ENCODE data around the gene SNCA. TPM values are rescaled to one million over a fixed set of nuclear protein-coding genes. Genes with fewer than 3 reads are reported as not detected.

Gene SNCA
- total RNA-seq, 1 donor from 2014 or later: not detected

- intact Hi-C loops (cut with DNase I): no loop called here
- H3K27ac ChIP-seq: no peak overlapping the region
- no peaks in the 10 kb centered on the region for H3K27me3 ChIP-seq
- no peaks in the 10 kb centered on the region for H3K9me3 ChIP-seq
- no peaks in the 10 kb centered on the region for H3K36me3 ChIP-seq
- H3K4me1 ChIP-seq: no peaks in the 10 kb centered on the region
- no peak for TF ChIP-seq CTCF (IDR thresholded peaks at IDR 0.05)
- no peak overlapping the region for H3K4me3 ChIP-seq
- no peak for DNase-seq (ENCODE audit: low spot score in 2 of 2)
Measured at GRCh38 chr4:89814362-89814761, 22.6 kb downstream of the SNCA start.

DNA sequence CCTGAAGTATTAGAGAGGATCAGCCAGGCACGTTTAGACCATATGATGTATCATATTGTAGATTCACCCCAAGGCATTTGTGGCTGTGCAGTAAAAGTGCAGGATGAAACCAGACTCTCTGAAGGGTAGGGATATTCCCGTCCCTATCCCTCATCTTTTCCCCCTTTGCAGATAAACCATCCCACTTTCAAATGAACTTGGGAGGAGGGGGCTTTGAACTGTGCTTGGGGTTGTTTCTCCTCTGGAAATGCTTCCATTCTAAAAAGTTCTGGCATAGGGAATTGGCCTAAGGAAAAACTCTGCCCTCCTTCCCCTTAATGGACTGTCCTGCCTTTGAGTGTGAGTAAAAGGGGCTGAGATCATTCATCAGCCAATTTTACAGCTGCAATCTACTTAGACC lies 23.8 kb downstream of the SNCA start:
- DNase-seq (ENCODE audit: low spot score in 2 of 2): no peak
- no peak for TF ChIP-seq CTCF (IDR thresholded peaks at IDR 0.05)
- Histone ChIP-seq H3K4me3 (no peak overlapping the region), H3K27ac (no peak overlapping the region), H3K4me1 (no peaks in the 10 kb centered on the region), H3K36me3 (no peaks in the 10 kb centered on the region), H3K9me3 (no peaks in the 10 kb centered on the region), H3K27me3 (no peaks in the 10 kb centered on the region)
- intact Hi-C loops (cut with DNase I): no loop called here

DNA sequence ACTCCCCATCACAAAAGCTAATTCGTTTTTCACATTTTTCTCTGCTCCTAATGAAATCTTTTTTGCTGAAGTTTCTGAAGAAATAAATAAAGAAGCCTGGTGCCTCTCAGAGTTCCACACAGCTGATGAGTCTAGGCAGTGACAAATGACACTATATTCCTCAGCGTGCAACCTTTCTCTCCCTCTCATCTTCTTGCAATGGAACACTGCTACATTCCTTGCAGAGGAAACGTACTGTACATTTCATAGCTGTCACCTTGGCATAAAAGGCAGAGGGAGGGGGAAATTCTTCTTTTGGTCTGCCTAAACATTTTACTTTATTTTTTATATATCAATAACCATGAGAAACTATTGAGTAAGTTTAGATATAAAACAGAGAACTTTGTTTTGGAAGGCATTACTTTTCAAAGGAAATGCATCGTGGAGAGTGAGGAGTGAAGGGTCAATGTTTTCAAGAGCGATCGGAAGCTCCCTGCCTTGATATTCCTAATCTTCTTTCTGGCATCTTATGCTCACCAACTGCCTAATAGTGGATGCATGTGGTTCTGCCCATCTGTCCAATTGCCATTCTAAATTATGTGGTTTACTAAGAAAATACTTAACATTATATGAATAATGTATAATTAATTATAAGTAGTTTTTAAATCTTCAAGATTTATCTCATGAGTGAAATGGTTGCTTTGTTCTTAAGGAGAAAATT lies 29.4 kb downstream of the SNCA start:
- intact Hi-C loops (cut with DNase I): no loop called here
- H3K27ac ChIP-seq: no peak overlapping the region
- no peak for TF ChIP-seq CTCF (IDR thresholded peaks at IDR 0.05)

GRCh38 chr4:89805297-89805696 lies 31.7 kb downstream of the SNCA start:
- H3K9me3 ChIP-seq: no peaks in the 10 kb centered on the region
- H3K36me3 ChIP-seq: no peaks in the 10 kb centered on the region
- intact Hi-C loops (cut with DNase I): no loop called here
- H3K4me1 ChIP-seq: no peaks in the 10 kb centered on the region
- no peaks in the 10 kb centered on the region for H3K27me3 ChIP-seq
- no peak overlapping the region for H3K4me3 ChIP-seq
- H3K27ac ChIP-seq: no peak overlapping the region
- DNase-seq (ENCODE audit: low spot score in 2 of 2): no peak
- TF ChIP-seq CTCF (IDR thresholded peaks at IDR 0.05): no peak

More for the DNA sequence above, 29.4 kb downstream of the SNCA start:
- no peak for DNase-seq (ENCODE audit: low spot score in 2 of 2)
- Histone ChIP-seq H3K27me3 (no peaks in the 10 kb centered on the region), H3K4me1 (no peaks in the 10 kb centered on the region), H3K9me3 (no peaks in the 10 kb centered on the region), H3K36me3 (no peaks in the 10 kb centered on the region), H3K4me3 (no peak overlapping the region)

DNA sequence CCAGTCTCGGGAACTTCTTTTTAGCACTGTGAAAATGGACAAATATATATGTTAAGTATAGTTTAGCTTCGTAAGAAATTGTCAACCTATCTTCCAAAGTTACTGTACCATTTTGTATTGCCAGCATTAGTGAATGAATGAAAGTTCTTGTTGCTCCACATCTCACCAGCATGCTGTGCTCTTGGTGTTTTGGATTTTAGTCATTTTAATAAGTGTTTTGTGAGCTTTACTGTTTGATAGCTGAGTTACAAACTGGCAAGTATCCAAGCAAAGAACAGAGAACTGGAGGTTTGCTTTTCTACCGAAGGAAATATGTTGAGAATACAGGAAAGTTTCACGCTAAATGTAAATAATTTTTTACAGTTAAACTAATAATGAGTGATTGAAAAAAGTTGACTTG lies 33.0 kb downstream of the SNCA start:
- H3K36me3 ChIP-seq: no peaks in the 10 kb centered on the region
- no peaks in the 10 kb centered on the region for H3K9me3 ChIP-seq
- no peak overlapping the region for H3K4me3 ChIP-seq
- no peaks in the 10 kb centered on the region for H3K4me1 ChIP-seq
- intact Hi-C loops (cut with DNase I): no loop called here
- H3K27me3 ChIP-seq: no peaks in the 10 kb centered on the region
- no peak overlapping the region for H3K27ac ChIP-seq
- no peak for DNase-seq (ENCODE audit: low spot score in 2 of 2)
- no peak for TF ChIP-seq CTCF (IDR thresholded peaks at IDR 0.05)

DNA sequence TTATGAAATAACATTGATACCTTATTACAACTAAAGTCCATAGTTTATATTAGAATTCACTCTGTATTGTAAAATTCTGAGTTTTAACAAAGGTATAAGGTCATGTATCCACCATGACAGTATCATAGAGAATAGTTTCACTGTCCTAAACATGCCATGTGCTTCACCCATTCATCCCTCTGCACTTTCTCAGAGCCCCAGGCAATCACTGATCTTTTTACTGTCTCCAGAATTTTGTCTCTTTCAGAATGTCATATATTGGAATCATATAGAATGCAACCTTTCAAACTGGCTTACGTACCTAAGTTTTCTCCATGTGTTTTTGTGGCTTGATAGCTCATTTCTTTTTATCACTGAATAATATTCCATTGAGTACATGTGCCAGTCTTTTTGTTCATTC lies 33.9 kb downstream of the SNCA start:
- intact Hi-C loops (cut with DNase I): no loop called here
- DNase-seq (ENCODE audit: low spot score in 2 of 2): no peak
- no peak for TF ChIP-seq CTCF (IDR thresholded peaks at IDR 0.05)
- Histone ChIP-seq H3K4me1 (no peaks in the 10 kb centered on the region), H3K27ac (no peak overlapping the region), H3K36me3 (no peaks in the 10 kb centered on the region), H3K27me3 (no peaks in the 10 kb centered on the region), H3K4me3 (no peak overlapping the region), H3K9me3 (no peaks in the 10 kb centered on the region)

Measured in ascending aorta (tissue), 2 donors.